Measurements from ENCODE around the gene EIF4G3. TPM values are rescaled to one million over a fixed set of nuclear protein-coding genes. Genes with fewer than 3 reads are reported as not detected.

The EIF4G3 gene
- total and polyA plus RNA-seq, 2 of the 8 experiments (the other 6 are each of a cell fraction or from before 2014, with no cell fraction given), result 47.5 to 66.6 TPM

DNA sequence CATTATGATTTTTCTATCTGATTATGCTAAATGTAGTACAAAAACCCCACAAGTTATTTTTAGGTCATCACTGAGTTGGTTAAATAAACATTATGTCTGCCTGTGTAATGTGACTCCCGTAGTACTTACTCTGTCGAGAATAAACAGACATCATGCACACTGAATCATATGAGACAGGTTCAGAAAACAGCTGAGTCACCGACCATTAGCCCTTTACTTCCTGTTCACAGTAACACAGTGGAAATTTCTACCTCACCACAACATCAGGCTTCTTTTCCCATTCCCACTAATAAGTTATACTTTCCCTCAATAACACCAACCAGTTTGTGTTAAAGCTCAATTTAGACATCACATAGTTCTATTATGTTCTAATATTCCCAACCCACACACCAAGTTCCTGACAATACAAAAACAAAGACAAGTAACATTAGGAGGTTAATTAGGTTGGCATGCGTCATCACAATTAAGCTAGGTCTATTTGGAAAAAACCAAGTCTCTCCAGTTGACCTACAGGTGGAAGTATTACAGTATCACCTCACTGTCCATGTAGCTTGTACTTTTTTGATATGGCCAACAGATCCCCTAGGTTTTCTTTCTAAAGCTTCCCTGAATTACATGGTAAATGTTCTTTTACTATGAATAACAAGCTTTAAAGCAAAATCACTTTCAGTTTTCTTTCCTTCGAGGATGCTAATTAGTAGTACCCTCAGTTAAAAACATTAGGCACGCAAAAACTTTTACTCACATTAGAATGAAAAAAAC, 154.2 kb downstream of the EIF4G3 start (continued):
- no peak for TF ChIP-seq ZNF274 (IDR thresholded peaks at IDR 0.05; ENCODE audit: borderline replicate concordance, extremely low read depth, low read length)
- TF ChIP-seq SIN3A (conservative IDR thresholded peaks at IDR 0.05 in 1 of 2, IDR thresholded peaks at IDR 0.05 in 1 of 2; ENCODE audit: low read depth in 1 of 2, low read length in 2 of 2), result no peak
- TF ChIP-seq POLR2A (IDR thresholded peaks at IDR 0.05; ENCODE audit: control extremely low read depth in 1 of 2, low read depth in 2 of 2, low read length in 2 of 2), result no peak
